H1 (cell line): ENCODE measurements around the gene IQCE. TPM values are rescaled to one million over a fixed set of nuclear protein-coding genes. Genes with fewer than 3 reads are reported as not detected.

Experiments used
- CTCF ChIA-PET: fragments of 300-600 bp; sonication (Branson Sonifier 250); formaldehyde crosslinking; loops from one replicate; lab custom pipeline; 2021; ENCODE audit not compliant: partially characterized antibody; lab: Charles Lee
- POLR2A ChIA-PET: fragments of 300-600 bp; sonication (Branson Sonifier 250); formaldehyde crosslinking; loops from one replicate; lab custom pipeline; 2021; ENCODE audit warnings: inconsistent platforms; ENCODE audit not compliant: partially characterized antibody; lab: Charles Lee
- DNase-seq, 2 experiments: peaks; one replicate each; pipeline versions ENCODE4 v3.0.0 to v3.0.0-alpha.2; 2010 to 2022; ENCODE audit warnings: low spot score in 2 of 2, low read depth in 1 of 2, mixed read lengths in 1 of 2
- FAIRE-seq: peaks from 2 replicates; lab custom pipeline; 2011; peaks lifted over from hg19 to GRCh38; lab: Jason Lieb, UNC
- H2AFZ ChIP-seq: 2 replicates; pipeline ENCODE4 v1.8.1; 2012; ENCODE audit warnings: low read length, inconsistent platforms
- H2AK5ac ChIP-seq: 2 replicates; pipeline ENCODE4 v1.6.1; 2013; ENCODE audit warnings: low read depth, low read length
- H2BK120ac ChIP-seq: replicated peaks from 2 replicates; pipeline ENCODE3; 2013; ENCODE audit warnings: low read depth, low read length, inconsistent platforms
- H2BK12ac ChIP-seq: 2 replicates; pipeline ENCODE4 v1.6.1; 2013; ENCODE audit warnings: low read depth, low read length
- H2BK15ac ChIP-seq: 2 replicates; pipeline ENCODE4 v1.6.1; 2013; ENCODE audit warnings: low read length
- H2BK20ac ChIP-seq: 2 replicates; pipeline ENCODE4 v1.6.1; 2013; ENCODE audit warnings: low read length
- H2BK5ac ChIP-seq: 2 replicates; pipeline ENCODE4 v1.6.1; 2013; ENCODE audit warnings: low read depth, low read length
- H3K14ac ChIP-seq: 2 replicates; pipeline ENCODE4 v1.6.1; 2013; ENCODE audit warnings: inconsistent platforms; ENCODE audit not compliant: insufficient read length
- H3K18ac ChIP-seq: 2 replicates; pipeline ENCODE4 v1.6.1; 2013; ENCODE audit warnings: low read length; ENCODE audit errors: extremely low read depth
- H3K23ac ChIP-seq: 2 replicates; pipeline ENCODE4 v1.6.1; 2013; ENCODE audit warnings: inconsistent platforms; ENCODE audit not compliant: insufficient read length
- H3K23me2 ChIP-seq: 2 replicates; pipeline ENCODE4 v1.6.1; 2013; ENCODE audit warnings: low read depth, low read length
- H3K27ac ChIP-seq: 2 replicates; pipeline ENCODE4 v1.6.1; 2011; ENCODE audit warnings: low read depth, low read length, inconsistent platforms
- H3K27me3 ChIP-seq, 4 experiments: replicated peaks in 1 of 4; 1 replicate in 1 of 4; 2 replicates in 3 of 4; pipeline versions ENCODE4 v1.6.1 to v1.8.1; 2011 to 2013; ENCODE audit warnings: low read length in 3 of 4, mild to moderate bottlenecking in 3 of 4, inconsistent platforms in 2 of 4, mixed read lengths in 2 of 4, moderate library complexity in 1 of 4; ENCODE audit not compliant: control insufficient read depth in 3 of 4, insufficient read depth in 3 of 4; ENCODE audit errors: extremely low read depth in 1 of 4
- H3K36me3 ChIP-seq, 4 experiments: 2 replicates each; pipeline versions ENCODE4 v1.6.1 to v1.8.1; 2011 to 2013; ENCODE audit warnings: mild to moderate bottlenecking in 4 of 4, low read length in 3 of 4, moderate library complexity in 2 of 4, control low read depth in 1 of 4, inconsistent platforms in 1 of 4; ENCODE audit not compliant: insufficient read depth in 4 of 4, control insufficient read depth in 2 of 4
- H3K4ac ChIP-seq: replicated peaks from 2 replicates; pipeline ENCODE3; 2013; ENCODE audit warnings: low read length, low read depth, mixed read lengths, inconsistent platforms; ENCODE audit not compliant: insufficient read length
- H3K4me1 ChIP-seq, 4 experiments: replicated peaks in 1 of 4; 1 replicate in 1 of 4; 2 replicates in 3 of 4; pipeline versions ENCODE4 v1.6.1 to v1.8.1; 2011 to 2013; ENCODE audit warnings: low read length in 3 of 4, inconsistent platforms in 2 of 4, mixed read lengths in 1 of 4; ENCODE audit not compliant: insufficient read depth in 4 of 4, control insufficient read depth in 3 of 4
- H3K4me2 ChIP-seq, 2 experiments: 2 replicates each; pipeline versions ENCODE4 v1.6.1 to v1.8.1; 2011 to 2013; ENCODE audit warnings: low read depth in 2 of 2, low read length in 2 of 2, control low read depth in 1 of 2, inconsistent platforms in 1 of 2, mild to moderate bottlenecking in 1 of 2; ENCODE audit not compliant: insufficient read depth in 1 of 2
- H3K4me3 ChIP-seq, 4 experiments: fragments of 200-600, 300-600 bp in 1 of 4; sonication (generic), shearing (Covaris generic), sonication (Bioruptor Twin) in 1 of 4; 2 replicates each; pipeline versions ENCODE4 v1.5.1 to v1.8.1; 2011 to 2016; ENCODE audit warnings: low read length in 4 of 4, low read depth in 3 of 4, control low read depth in 2 of 4, inconsistent platforms in 2 of 4, mild to moderate bottlenecking in 2 of 4, mixed read lengths in 1 of 4, moderate library complexity in 1 of 4; ENCODE audit not compliant: insufficient read depth in 2 of 4; ENCODE audit errors: extremely low read depth in 1 of 4
- H3K56ac ChIP-seq: replicated peaks from 2 replicates; pipeline ENCODE3; 2013; ENCODE audit warnings: low read depth, mild to moderate bottlenecking, mixed read lengths, low read length, inconsistent platforms; ENCODE audit not compliant: insufficient read length
- H3K79me1 ChIP-seq: 2 replicates; pipeline ENCODE4 v1.6.1; 2013; ENCODE audit warnings: low read depth, low read length, control low read depth
- H3K79me2 ChIP-seq, 2 experiments: 2 replicates each; pipeline versions ENCODE4 v1.6.1 to v1.8.1; 2012 to 2013; ENCODE audit warnings: low read length in 2 of 2, mild to moderate bottlenecking in 2 of 2, inconsistent platforms in 1 of 2; ENCODE audit not compliant: insufficient read depth in 2 of 2, control insufficient read depth in 1 of 2
- H3K9ac ChIP-seq, 4 experiments: replicated peaks in 1 of 4; 1 replicate in 1 of 4; 2 replicates in 3 of 4; pipeline versions ENCODE4 v1.6.1 to v1.8.1; 2011 to 2013; ENCODE audit warnings: low read depth in 3 of 4, low read length in 3 of 4, control low read depth in 2 of 4, mild to moderate bottlenecking in 2 of 4, moderate library complexity in 2 of 4, inconsistent platforms in 1 of 4; ENCODE audit errors: extremely low read depth in 1 of 4
- H3K9me3 ChIP-seq, 2 experiments: 2 replicates each; pipeline versions ENCODE4 v1.6.1 to v1.8.1; 2012 to 2013; ENCODE audit warnings: mild to moderate bottlenecking in 2 of 2, moderate library complexity in 2 of 2, control low read depth in 1 of 2, inconsistent platforms in 1 of 2, low read depth in 1 of 2, low read length in 1 of 2, mixed read lengths in 1 of 2; ENCODE audit not compliant: insufficient read depth in 2 of 2
- H4K20me1 ChIP-seq, 2 experiments: replicated peaks in 1 of 2; 2 replicates each; pipeline versions ENCODE3 to v1.8.1; 2011 to 2013; ENCODE audit warnings: inconsistent platforms in 2 of 2, low read length in 2 of 2, mild to moderate bottlenecking in 1 of 2; ENCODE audit not compliant: insufficient read depth in 2 of 2, control insufficient read depth in 1 of 2
- H4K5ac ChIP-seq: 2 replicates; pipeline ENCODE4 v1.6.1; 2013; ENCODE audit warnings: low read length, low read depth, mixed read lengths, inconsistent platforms; ENCODE audit not compliant: insufficient read length
- H4K8ac ChIP-seq: 2 replicates; pipeline ENCODE4 v1.8.0; 2013; ENCODE audit warnings: mild to moderate bottlenecking, moderate library complexity, low read length, inconsistent platforms; ENCODE audit not compliant: insufficient read depth; ENCODE audit errors: extremely low read depth
- H4K91ac ChIP-seq: replicated peaks from 2 replicates; pipeline ENCODE3; 2013; ENCODE audit warnings: low read length, mixed read lengths, inconsistent platforms; ENCODE audit not compliant: insufficient read length
- GTF2F1 ChIP-seq: IDR thresholded peaks from 2 replicates; pipeline ENCODE4 v1.6.1; 2012; ENCODE audit warnings: low read depth, low read length, improper control_type of control experiment, borderline replicate concordance
- HDAC2 ChIP-seq, 2 experiments: fragments of 300-600 bp in 1 of 2; sonication (generic) in 1 of 2; IDR thresholded peaks; 2 replicates each; pipeline ENCODE4 v1.6.1; 2011 to 2012; ENCODE audit warnings: low read depth in 2 of 2, low read length in 2 of 2, mild to moderate bottlenecking in 2 of 2, moderate library complexity in 2 of 2, borderline replicate concordance in 1 of 2, inconsistent platforms in 1 of 2
- NANOG ChIP-seq: IDR thresholded peaks from 2 replicates; pipeline ENCODE4 v1.6.1; 2011; ENCODE audit warnings: low read length, low read depth, mild to moderate bottlenecking, inconsistent platforms; ENCODE audit not compliant: insufficient read depth, poor library complexity, severe bottlenecking
- ZNF274 ChIP-seq: IDR thresholded peaks from 2 replicates; pipeline ENCODE4 v1.7.0; 2012; ENCODE audit warnings: low read length, borderline replicate concordance; ENCODE audit errors: extremely low read depth
- WGBS, 2 experiments: shearing (Covaris generic) in 1 of 2; methylation state at CpG; one replicate each; pipeline versions ENCODE4 v1.1.6 to v1.1.7; 2013 to 2015; ENCODE audit warnings: low lambda C conversion rate in 2 of 2, mixed read lengths in 2 of 2, inconsistent platforms in 1 of 2, low coverage in 1 of 2, missing lambda C conversion rate in 1 of 2; ENCODE audit not compliant: insufficient replicate concordance in 2 of 2, insufficient coverage in 1 of 2, insufficient read length in 1 of 2; ENCODE audit errors: extremely low coverage in 1 of 2, missing lambda C conversion rate in 1 of 2; 5-methylcytosine and 5-hydroxymethylcytosine counted together
- polyA plus RNA-seq, 7 experiments: library from polyadenylated mRNA; depleted of rRNA in 3 of 7; stranded (reverse) in 5 of 7; unstranded in 2 of 7; fragments of >200 nt in 5 of 7; fragments of 200-250 nt in 2 of 7; gene quantifications; 1 replicate in 5 of 7; 2 replicates in 1 of 7; 4 replicates in 1 of 7; pipeline versions ENCODE4 v1.2.1 to v1.2.3, GENCODE V29; 2011 to 2013; ENCODE audit warnings: missing spikeins in 2 of 7, mixed read lengths in 2 of 7
- total RNA-seq: library from RNA; stranded (reverse); fragmentation: NEBNext Ultra II Directional; extraction: Animal tissue kit (Norgen Biotek cat#: 25700); gene quantifications from 2 replicates; pipeline ENCODE4 v1.2.1, GENCODE V29; 2021
- TF ChIP-seq, protein P1 (sequence below): IDR thresholded peaks from 2 replicates; pipeline ENCODE4 v1.6.1; 2012; ENCODE audit warnings: inconsistent platforms
- TF ChIP-seq, protein P2 (sequence below): IDR thresholded peaks from 2 replicates; pipeline ENCODE4 v1.6.1; 2012; ENCODE audit warnings: inconsistent platforms

Gene IQCE
- total and polyA plus RNA-seq, 2 of the 8 experiments (the other 6 are each of a cell fraction or from before 2014, with no cell fraction given) = 2.2 to 4.9 TPM

DNA sequence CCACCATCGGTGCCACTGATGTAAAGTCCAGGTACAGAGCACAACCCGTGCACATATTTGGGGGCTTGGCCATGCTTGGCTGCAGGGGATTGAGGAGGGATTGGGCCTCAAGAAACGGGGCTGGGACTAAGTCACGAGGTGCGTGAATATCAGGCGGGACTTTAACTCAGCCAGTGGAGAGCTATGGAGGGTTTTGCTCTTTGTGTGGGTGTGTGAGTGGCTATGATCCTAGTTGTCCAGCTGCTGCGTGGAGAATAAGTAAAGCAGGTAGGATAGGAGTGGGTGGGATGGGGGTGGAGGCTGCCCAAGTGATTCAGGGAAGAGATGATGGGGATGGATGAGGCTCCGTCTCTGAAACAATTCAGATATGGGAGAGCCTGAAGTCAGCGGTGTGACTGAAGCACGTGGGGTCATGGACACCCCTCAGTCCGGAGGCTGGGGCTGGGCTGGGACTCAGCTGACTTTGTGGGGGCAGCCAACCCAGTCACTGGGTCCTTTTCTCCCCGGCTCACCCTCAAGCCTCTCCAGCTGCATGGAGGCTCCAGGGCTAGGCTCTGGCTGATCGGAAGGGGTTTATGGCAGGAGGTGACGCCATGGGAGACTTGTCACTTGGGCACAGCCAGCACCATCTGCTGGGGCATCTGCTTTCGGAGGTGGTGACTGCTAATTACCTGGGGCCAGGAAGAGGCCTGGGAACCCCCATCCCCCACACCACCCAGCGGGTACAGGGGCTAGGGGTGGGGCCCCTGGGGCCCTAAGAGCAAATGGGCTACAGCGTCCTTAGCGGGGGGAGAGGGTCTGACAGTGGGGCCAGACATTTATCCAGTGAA lies 40.9 kb upstream of the IQCE start:
- Histone ChIP-seq H2BK20ac (peak overlapping the region; percentile 56), H3K27ac (no peak overlapping the region), H3K79me2 (peaks cover 0 to 20% of the 10 kb centered on the region in 2 experiments; a peak in 3 of 4 replicates), H3K4me3 (peak overlapping the region in 3 of 4 experiments; percentile 12 to 57 (median 32); a peak in 3 of 8 replicates), H2BK120ac (peak overlapping the region; percentile 72), H3K9ac (no peak overlapping the region), H3K23me2 (peaks cover 29% of the 10 kb centered on the region), H3K4me2 (peak overlapping the region; percentile 85 to 96), H3K4ac (peak overlapping the region; percentile 86), H2BK15ac (peak overlapping the region; percentile 89), H3K9me3 (no peaks in the 10 kb centered on the region), H2AFZ (no peak overlapping the region), H3K14ac (no peak overlapping the region), H3K4me1 (peaks cover 3 to 43% (median 35%) of the 10 kb centered on the region in 4 experiments), H3K36me3 (no peaks in the 10 kb centered on the region), H3K18ac (peak overlapping the region; percentile 65), H2AK5ac (peak overlapping the region; percentile 75), H4K5ac (no peak overlapping the region), H3K56ac (no peak overlapping the region), H2BK5ac (peak overlapping the region; percentile 66; the same call in 1 of the 2 replicates), H3K23ac (no peak overlapping the region), H3K79me1 (no peaks in the 10 kb centered on the region; the same call in 1 of the 2 replicates), H4K8ac (no peak overlapping the region), H2BK12ac (peak overlapping the region; percentile 45; the same call in 1 of the 2 replicates), H4K20me1 (peaks cover 14 to 19% of the 10 kb centered on the region in 2 experiments), H3K27me3 (peaks cover 0 to 22% (median 12%) of the 10 kb centered on the region in 4 experiments; a peak in 6 of 7 replicates), H4K91ac (peak overlapping the region; percentile 11)
- CTCF ChIA-PET = interaction anchor here (0.6 to 2.1 kb wide), 13 partner anchors 10 to 153 kb away, joined by 3 to 9 read pairs (median 3); no protein-coding TSS in a partner anchor
- WGBS, 2 experiments = 51% methylated on average over 18 of the region's 18 CpGs; no CpG with 5 or more reads in 1 of the 2 experiments
- TF ChIP-seq ZNF274 (no peak), HDAC2 (IDR thresholded peaks at IDR 0.05; ENCODE audit: borderline replicate concordance in 1 of 2, low read depth in 2 of 2, low read length in 2 of 2) (no peak), GTF2F1 (no peak), NANOG (no peak)
- TF ChIP-seq, protein P1, sequence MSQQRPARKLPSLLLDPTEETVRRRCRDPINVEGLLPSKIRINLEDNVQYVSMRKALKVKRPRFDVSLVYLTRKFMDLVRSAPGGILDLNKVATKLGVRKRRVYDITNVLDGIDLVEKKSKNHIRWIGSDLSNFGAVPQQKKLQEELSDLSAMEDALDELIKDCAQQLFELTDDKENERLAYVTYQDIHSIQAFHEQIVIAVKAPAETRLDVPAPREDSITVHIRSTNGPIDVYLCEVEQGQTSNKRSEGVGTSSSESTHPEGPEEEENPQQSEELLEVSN = peak; percentile 77
- TF ChIP-seq, protein P2, sequence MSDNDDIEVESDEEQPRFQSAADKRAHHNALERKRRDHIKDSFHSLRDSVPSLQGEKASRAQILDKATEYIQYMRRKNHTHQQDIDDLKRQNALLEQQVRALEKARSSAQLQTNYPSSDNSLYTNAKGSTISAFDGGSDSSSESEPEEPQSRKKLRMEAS = peak; percentile 9; the same call in 1 of the 2 replicates
- POLR2A ChIA-PET = interaction anchor here (0.9 to 1.5 kb wide), 11 partner anchors 8 to 114 kb away, joined by 3 to 8 read pairs (median 3); partner anchors contain the start of gene TTYH3
- no peak for DNase-seq
- FAIRE-seq = no peak
